Stimulated activated CD4-positive, alpha-beta T cell treated with anti-CD3 and anti-CD28 coated beads, Interleukin-15, amount 100 ng/mL, for 1 hour (primary cell): ENCODE data around the gene MYBPC1.
"Not testable (repeated sequence)": the region's sequence is repeated elsewhere in the genome, so short reads cannot be mapped to it uniquely, and the experiment has no call there.

ENCODE experiments used
- DNase-seq, 2 donors: peaks; one replicate each; pipeline ENCODE4 v3.0.0-alpha.2; 2020; ENCODE audit warnings: low read depth in 1 of 2, low spot score in 1 of 2

Gene MYBPC1

GRCh38 chr12:101733166-101733565, 138.4 kb downstream of the MYBPC1 start:
- no peak for DNase-seq

GRCh38 chr12:101734482-101734881, 139.7 kb downstream of the MYBPC1 start:
- DNase-seq, result not testable (repeated sequence)
